Transverse colon (tissue), 4 donors: ENCODE results near the gene SKA1. TPM values are rescaled to one million over a fixed set of nuclear protein-coding genes. Genes with fewer than 3 reads are reported as not detected.

Experiments used
- DNase-seq: peaks from one replicate; pipeline ENCODE4 v3.0.0-alpha.2; 2019
- H3K27ac ChIP-seq, 4 donors: fragments of 200-600 bp; sonication (generic); 2 replicates each; pipeline ENCODE4 v1.5.1; 2016 to 2018; ENCODE audit warnings: inconsistent platforms in 4 of 4
- H3K27me3 ChIP-seq: fragments of 200-600 bp; sonication (generic); 2 replicates; pipeline ENCODE4 v1.5.1; 2017; ENCODE audit warnings: inconsistent platforms
- H3K36me3 ChIP-seq, 4 donors: fragments of 200-600 bp; sonication (generic); 2 replicates each; pipeline ENCODE4 v1.5.1; 2017 to 2019; ENCODE audit warnings: inconsistent platforms in 4 of 4
- H3K4me1 ChIP-seq, 4 donors: fragments of 200-600 bp; sonication (generic); 2 replicates each; pipeline ENCODE4 v1.5.1; 2017 to 2020; ENCODE audit warnings: inconsistent platforms in 4 of 4
- H3K4me3 ChIP-seq, 4 donors: fragments of 200-600 bp; sonication (generic); 1 replicate in 1 of 4; 2 replicates in 3 of 4; pipeline versions ENCODE4 v1.5.1 to v1.6.1; 2017 to 2019; ENCODE audit warnings: inconsistent platforms in 4 of 4
- H3K9me3 ChIP-seq, 2 donors: fragments of 200-600 bp; sonication (generic); 2 replicates each; pipeline ENCODE4 v1.5.1; 2017 to 2019; ENCODE audit warnings: inconsistent platforms in 2 of 2
- EP300 ChIP-seq: sonication (generic); formaldehyde crosslinking; IDR thresholded peaks from one replicate; pipeline ENCODE4 v1.6.1; 2017; ENCODE audit warnings: antibody characterized with exemption, low read depth
- POLR2A ChIP-seq: fragments of 450-650 bp; IDR thresholded peaks from one replicate; pipeline ENCODE4 v1.6.1; 2016; ENCODE audit warnings: antibody characterized with exemption, mild to moderate bottlenecking, moderate library complexity
- POLR2AphosphoS5 ChIP-seq, 3 donors: sonication (generic); formaldehyde crosslinking; IDR thresholded peaks; one replicate each; pipeline ENCODE4 v1.6.1; 2016; ENCODE audit warnings: antibody characterized with exemption in 3 of 3
- WGBS, 2 donors: methylation state at CpG; one replicate each; pipeline ENCODE4 v1.1.5; 2018; ENCODE audit warnings: low coverage in 1 of 2; 5-methylcytosine and 5-hydroxymethylcytosine counted together
- in situ Hi-C, 4 donors: fragments of 200-750 bp; cut with MboI; loops; one replicate each; pipeline versions ENCODE4 v1.15.0 to v1.15.1; 2017; ENCODE audit warnings: low sequenced_read_pairs in 3 of 4, low pct_ligation_motif_present in 1 of 4, low pct_unique_long_range_greater_than_20kb in 1 of 4
- intact Hi-C: fragments of 100-400 bp; cut with DNase I; formaldehyde crosslinking; loops from one replicate; pipeline ENCODE4 v1.15.1; 2023; ENCODE audit warnings: low total_unique reads
- total RNA-seq, 4 donors: library from RNA; depleted of rRNA; stranded (reverse); fragments of >200 nt; gene quantifications; one replicate each; pipeline ENCODE4 v1.1.0, GENCODE V29; 2016
- TF ChIP-seq, protein P1 (sequence below), 5 experiments: fragments of 200-600 bp in 3 of 5; fragments of 450-650 bp in 2 of 5; sonication (generic) in 3 of 5; IDR thresholded peaks; 1 replicate in 2 of 5; 2 replicates in 3 of 5; pipeline ENCODE4 v1.5.1; 2016 to 2017; ENCODE audit warnings: antibody characterized with exemption in 5 of 5, inconsistent platforms in 3 of 5, mild to moderate bottlenecking in 2 of 5, moderate library complexity in 1 of 5

Gene SKA1
- total RNA-seq, 4 donors from 2014 or later, result 0.14 to 4.2 TPM; not detected in 2

DNA sequence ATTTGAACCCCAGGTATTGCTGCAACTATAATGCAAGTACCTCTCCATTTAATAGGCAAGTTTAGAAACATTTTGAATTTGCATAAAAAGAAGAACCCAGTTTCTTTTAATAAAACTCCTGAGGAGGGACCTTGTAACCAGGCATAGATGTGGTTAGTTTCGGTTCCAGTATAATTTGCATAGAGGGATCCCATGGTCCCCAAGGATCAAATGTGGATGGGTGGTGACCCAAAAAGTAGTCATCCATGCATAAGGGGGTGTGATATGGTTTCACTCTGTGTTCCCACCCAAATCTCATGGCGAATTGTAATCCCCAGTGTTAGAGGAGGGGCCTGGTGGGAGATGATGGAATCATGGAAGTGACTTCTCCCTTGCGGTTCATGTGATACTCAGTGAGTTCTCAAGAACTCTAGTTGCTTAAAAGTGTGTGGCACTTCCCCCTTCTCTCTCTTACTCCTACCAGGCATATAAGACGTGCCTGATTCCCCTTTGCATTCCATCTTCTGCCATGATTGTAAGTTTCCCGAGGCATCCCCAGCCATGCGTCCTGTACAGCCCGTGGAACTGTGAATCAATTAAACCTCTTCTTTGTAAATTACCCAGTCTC, 40.2 kb upstream of the SKA1 start:
- Histone ChIP-seq H3K4me1 (no peaks in the 10 kb centered on the region), H3K4me3 (no peak overlapping the region), H3K9me3 (no peaks in the 10 kb centered on the region), H3K27ac (no peak overlapping the region), H3K27me3 (no peaks in the 10 kb centered on the region), H3K36me3 (no peaks in the 10 kb centered on the region)
- 59 to 71% methylated on average over 4 to 7 of the region's 7 CpGs for WGBS, 2 donors
- TF ChIP-seq EP300, result no peak
- TF ChIP-seq, protein P1, sequence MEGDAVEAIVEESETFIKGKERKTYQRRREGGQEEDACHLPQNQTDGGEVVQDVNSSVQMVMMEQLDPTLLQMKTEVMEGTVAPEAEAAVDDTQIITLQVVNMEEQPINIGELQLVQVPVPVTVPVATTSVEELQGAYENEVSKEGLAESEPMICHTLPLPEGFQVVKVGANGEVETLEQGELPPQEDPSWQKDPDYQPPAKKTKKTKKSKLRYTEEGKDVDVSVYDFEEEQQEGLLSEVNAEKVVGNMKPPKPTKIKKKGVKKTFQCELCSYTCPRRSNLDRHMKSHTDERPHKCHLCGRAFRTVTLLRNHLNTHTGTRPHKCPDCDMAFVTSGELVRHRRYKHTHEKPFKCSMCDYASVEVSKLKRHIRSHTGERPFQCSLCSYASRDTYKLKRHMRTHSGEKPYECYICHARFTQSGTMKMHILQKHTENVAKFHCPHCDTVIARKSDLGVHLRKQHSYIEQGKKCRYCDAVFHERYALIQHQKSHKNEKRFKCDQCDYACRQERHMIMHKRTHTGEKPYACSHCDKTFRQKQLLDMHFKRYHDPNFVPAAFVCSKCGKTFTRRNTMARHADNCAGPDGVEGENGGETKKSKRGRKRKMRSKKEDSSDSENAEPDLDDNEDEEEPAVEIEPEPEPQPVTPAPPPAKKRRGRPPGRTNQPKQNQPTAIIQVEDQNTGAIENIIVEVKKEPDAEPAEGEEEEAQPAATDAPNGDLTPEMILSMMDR (IDR thresholded peaks at IDR 0.05), result no peak
- no peak for TF ChIP-seq POLR2AphosphoS5 (IDR thresholded peaks at IDR 0.05)
- no peak for TF ChIP-seq POLR2A
- in situ Hi-C loops (no loop called here), intact Hi-C loops (no loop called here)
- DNase-seq, result no peak

DNA sequence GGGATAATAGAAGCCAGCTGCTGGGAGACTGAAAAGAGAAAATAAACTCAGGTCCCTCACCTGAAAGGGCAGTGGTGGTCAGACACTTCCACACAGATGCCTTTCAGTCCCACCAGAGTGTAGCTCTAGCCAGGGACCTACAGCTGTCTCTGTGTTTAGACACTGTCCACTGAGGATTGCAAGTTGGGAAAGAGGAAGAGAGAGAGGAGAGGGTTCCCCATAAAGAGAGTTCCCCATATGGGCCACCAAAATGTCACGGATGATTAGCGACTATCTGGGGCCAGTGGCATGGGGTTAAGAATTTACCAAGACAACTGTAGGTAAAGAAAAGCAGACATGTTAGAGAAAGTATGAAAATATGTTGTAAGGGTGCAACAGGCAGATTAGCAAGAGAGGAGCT, 36.7 kb upstream of the SKA1 start:
- H3K27me3 ChIP-seq, result no peaks in the 10 kb centered on the region
- no peak overlapping the region for H3K27ac ChIP-seq
- H3K4me1 ChIP-seq, result no peaks in the 10 kb centered on the region
- 82% methylated on average over 2 of the region's 2 CpGs; no CpG with 5 or more reads in 1 of the 2 donors for WGBS, 2 donors
- no peak for TF ChIP-seq POLR2A
- no peak for TF ChIP-seq EP300
- no peaks in the 10 kb centered on the region for H3K36me3 ChIP-seq
- no peaks in the 10 kb centered on the region for H3K9me3 ChIP-seq
- no peak overlapping the region for H3K4me3 ChIP-seq
- intact Hi-C loops (no loop called here), in situ Hi-C loops (no loop called here)
- no peak for DNase-seq

DNA sequence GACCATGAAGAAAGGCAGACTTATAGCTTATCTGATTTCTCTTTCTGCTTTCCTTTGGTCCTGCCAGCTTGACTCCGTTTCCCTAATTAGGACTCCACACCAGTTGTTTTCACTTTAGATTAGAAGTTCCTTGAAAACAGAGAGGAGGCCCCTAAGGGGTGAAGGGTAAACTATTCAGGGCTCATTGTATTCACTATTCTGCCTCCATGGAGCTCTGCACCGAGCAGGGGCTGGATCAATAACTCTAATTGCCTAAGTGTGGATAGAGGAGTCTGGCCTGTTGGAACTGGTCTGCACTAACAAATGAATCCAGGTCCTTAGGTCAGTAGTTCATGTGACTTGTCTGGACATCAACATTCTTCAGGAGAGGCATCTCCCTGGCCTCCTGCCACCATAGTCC, 36.1 kb upstream of the SKA1 start:
- intact Hi-C loops, result no loop called here
- H3K27ac ChIP-seq, result no peak overlapping the region
- H3K27me3 ChIP-seq, result no peaks in the 10 kb centered on the region
- WGBS, 2 donors, result 48% methylated on average over 2 of the region's 2 CpGs; no CpG with 5 or more reads in 1 of the 2 donors
- TF ChIP-seq EP300, result no peak
- TF ChIP-seq, protein P1 (IDR thresholded peaks at IDR 0.05), result no peak
- TF ChIP-seq POLR2A, result no peak
- no peak for TF ChIP-seq POLR2AphosphoS5 (IDR thresholded peaks at IDR 0.05)
- no peaks in the 10 kb centered on the region for H3K36me3 ChIP-seq
- H3K4me1 ChIP-seq, result no peaks in the 10 kb centered on the region
- H3K4me3 ChIP-seq, result no peak overlapping the region
- no peaks in the 10 kb centered on the region for H3K9me3 ChIP-seq
- in situ Hi-C loops, result no loop called here
- no peak for DNase-seq

DNA sequence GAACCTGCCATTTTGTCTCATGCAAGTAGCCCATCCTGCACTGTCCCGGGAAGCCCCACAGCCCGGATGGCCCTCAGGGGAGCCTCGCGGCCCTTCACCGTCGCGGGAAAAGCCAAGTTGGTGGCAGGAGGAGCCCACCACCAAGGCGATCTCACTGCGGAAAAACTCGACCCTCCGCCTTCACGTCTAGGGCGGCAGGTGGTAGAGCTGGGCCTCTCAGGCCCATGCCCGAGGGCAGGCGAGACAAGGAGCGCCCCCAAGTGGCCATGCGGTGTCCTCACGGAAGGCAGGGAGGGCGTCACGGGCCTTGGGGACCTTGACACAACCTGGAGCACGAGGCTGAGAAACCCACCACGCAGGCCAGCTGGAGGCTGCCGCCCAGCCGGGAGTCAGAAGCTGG, 34.8 kb upstream of the SKA1 start:
- Histone ChIP-seq H3K27ac (no peak overlapping the region), H3K4me1 (no peaks in the 10 kb centered on the region), H3K9me3 (no peaks in the 10 kb centered on the region), H3K27me3 (no peaks in the 10 kb centered on the region), H3K36me3 (no peaks in the 10 kb centered on the region), H3K4me3 (no peak overlapping the region)
- no peak for DNase-seq
- in situ Hi-C loops, result no loop called here
- intact Hi-C loops, result no loop called here
- TF ChIP-seq POLR2AphosphoS5 (IDR thresholded peaks at IDR 0.05), result no peak
- TF ChIP-seq POLR2A, result no peak
- TF ChIP-seq, protein P1 (IDR thresholded peaks at IDR 0.05), result no peak
- WGBS, 2 donors, result 92% methylated on average over 21 of the region's 24 CpGs; no CpG with 5 or more reads in 1 of the 2 donors

DNA sequence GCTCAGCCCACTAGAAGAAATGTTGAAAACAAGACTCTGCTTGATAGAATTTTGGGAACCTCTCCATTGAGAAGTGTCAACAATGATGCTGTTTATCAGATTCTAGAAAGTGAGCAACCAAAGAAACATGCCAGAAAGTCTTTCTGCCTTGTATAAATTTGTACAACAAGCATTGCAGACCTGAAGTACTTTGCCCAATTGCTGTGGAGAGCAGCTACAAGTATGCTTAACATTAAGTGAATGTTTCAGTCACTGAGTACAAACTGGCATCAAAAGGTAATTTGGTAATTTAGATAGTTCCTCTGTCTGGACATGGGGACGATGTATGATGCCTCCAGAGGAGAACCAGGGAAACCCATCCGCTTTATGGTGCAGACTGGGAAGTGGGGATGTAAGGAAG, 33.4 kb upstream of the SKA1 start:
- 71 to 86% methylated on average over 1 to 2 of the region's 2 CpGs for WGBS, 2 donors
- H3K9me3 ChIP-seq, result no peaks in the 10 kb centered on the region
- no peaks in the 10 kb centered on the region for H3K36me3 ChIP-seq
- no peaks in the 10 kb centered on the region for H3K27me3 ChIP-seq
- no peaks in the 10 kb centered on the region for H3K4me1 ChIP-seq
- H3K4me3 ChIP-seq, result no peak overlapping the region
- intact Hi-C loops (no loop called here), in situ Hi-C loops (no loop called here)
- no peak for DNase-seq
- no peak overlapping the region for H3K27ac ChIP-seq
- TF ChIP-seq EP300 (no peak), POLR2AphosphoS5 (IDR thresholded peaks at IDR 0.05) (no peak), POLR2A (no peak)
- TF ChIP-seq, protein P1 (IDR thresholded peaks at IDR 0.05), result no peak
